Ovary (tissue), 3 donors: Measurements from ENCODE around the gene PIMREG.

Source experiments
- EP300 ChIP-seq: sonication (generic); formaldehyde crosslinking; IDR thresholded peaks from one replicate; pipeline ENCODE4 v1.6.1; 2017; ENCODE audit warnings: antibody characterized with exemption
- POLR2A ChIP-seq: fragments of 450-650 bp; IDR thresholded peaks from one replicate; pipeline ENCODE4 v1.6.1; 2017; ENCODE audit warnings: antibody characterized with exemption, mild to moderate bottlenecking, moderate library complexity
- TF ChIP-seq, protein P1 (sequence below), 3 donors: fragments of 450-650 bp in 2 of 3; fragments of 200-600 bp in 1 of 3; IDR thresholded peaks; one replicate each; pipeline versions ENCODE4 v1.5.1 to v1.8.0; 2016 to 2022; ENCODE audit warnings: antibody characterized with exemption in 3 of 3, mild to moderate bottlenecking in 1 of 3
- donor health status: DM: no; HTN: no; CAD: no.

DNA sequence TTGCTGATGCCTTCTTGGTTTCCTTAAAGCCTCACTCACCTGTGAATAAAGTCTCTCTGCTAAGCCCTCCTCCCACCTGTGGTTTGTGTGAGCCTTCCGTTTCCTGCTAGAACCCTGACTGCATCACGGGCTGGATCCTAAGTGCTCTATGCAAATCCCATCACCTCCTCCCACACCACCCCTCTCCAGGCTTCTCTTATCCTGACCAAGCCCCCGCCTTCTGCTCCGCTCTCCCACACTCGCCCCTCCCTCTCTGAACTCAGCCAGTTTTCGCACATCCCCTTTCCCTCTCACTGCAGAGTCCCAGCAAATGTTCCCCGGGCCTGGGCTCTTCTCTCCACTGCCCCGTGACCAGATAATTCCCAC, 51.8 kb downstream of the PIMREG start:
- TF ChIP-seq EP300, result no peak
- TF ChIP-seq POLR2A, result no peak
- TF ChIP-seq, protein P1, sequence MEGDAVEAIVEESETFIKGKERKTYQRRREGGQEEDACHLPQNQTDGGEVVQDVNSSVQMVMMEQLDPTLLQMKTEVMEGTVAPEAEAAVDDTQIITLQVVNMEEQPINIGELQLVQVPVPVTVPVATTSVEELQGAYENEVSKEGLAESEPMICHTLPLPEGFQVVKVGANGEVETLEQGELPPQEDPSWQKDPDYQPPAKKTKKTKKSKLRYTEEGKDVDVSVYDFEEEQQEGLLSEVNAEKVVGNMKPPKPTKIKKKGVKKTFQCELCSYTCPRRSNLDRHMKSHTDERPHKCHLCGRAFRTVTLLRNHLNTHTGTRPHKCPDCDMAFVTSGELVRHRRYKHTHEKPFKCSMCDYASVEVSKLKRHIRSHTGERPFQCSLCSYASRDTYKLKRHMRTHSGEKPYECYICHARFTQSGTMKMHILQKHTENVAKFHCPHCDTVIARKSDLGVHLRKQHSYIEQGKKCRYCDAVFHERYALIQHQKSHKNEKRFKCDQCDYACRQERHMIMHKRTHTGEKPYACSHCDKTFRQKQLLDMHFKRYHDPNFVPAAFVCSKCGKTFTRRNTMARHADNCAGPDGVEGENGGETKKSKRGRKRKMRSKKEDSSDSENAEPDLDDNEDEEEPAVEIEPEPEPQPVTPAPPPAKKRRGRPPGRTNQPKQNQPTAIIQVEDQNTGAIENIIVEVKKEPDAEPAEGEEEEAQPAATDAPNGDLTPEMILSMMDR (IDR thresholded peaks at IDR 0.05), result no peak
